GM12878 (cell line): ENCODE data around the gene PLXNB2.

Source experiments
- CREM ChIP-seq: IDR thresholded peaks from 2 replicates; pipeline ENCODE4 v1.6.1; 2014; ENCODE audit warnings: antibody characterized with exemption, low read depth
- KAT2A ChIP-seq: conservative IDR thresholded peaks from 2 replicates; pipeline ENCODE4 v1.6.1; 2011; ENCODE audit warnings: low read depth, low read length; ENCODE audit not compliant: control insufficient read depth
- MAX ChIP-seq: IDR thresholded peaks from 2 replicates; pipeline ENCODE4 v1.6.1; 2012; ENCODE audit warnings: low read depth, low read length, improper control_type of control experiment
- MEF2A ChIP-seq: IDR thresholded peaks from 2 replicates; pipeline ENCODE4 v1.6.1; 2011; ENCODE audit warnings: low read depth, mild to moderate bottlenecking, low read length, moderate library complexity; ENCODE audit not compliant: insufficient read depth
- POLR2A ChIP-seq: IDR thresholded peaks from 2 replicates; pipeline ENCODE4 v1.6.1; 2011; ENCODE audit warnings: low read depth, mild to moderate bottlenecking, low read length
- POLR2AphosphoS5 ChIP-seq: IDR thresholded peaks from 2 replicates; pipeline ENCODE4 v1.6.1; 2011; ENCODE audit warnings: mild to moderate bottlenecking, low read length, inconsistent platforms
- RAD21 ChIP-seq: IDR thresholded peaks from 2 replicates; pipeline ENCODE4 v1.6.1; 2011; ENCODE audit warnings: mild to moderate bottlenecking, low read depth, low read length, moderate library complexity; ENCODE audit not compliant: insufficient read depth
- RCOR1 ChIP-seq: conservative IDR thresholded peaks from 2 replicates; pipeline ENCODE4 v1.6.1; 2012; ENCODE audit warnings: low read depth, low read length, improper control_type of control experiment
- TBL1XR1 ChIP-seq: IDR thresholded peaks from 2 replicates; pipeline ENCODE4 v1.6.1; 2012; ENCODE audit warnings: low read depth, low read length, improper control_type of control experiment
- USF1 ChIP-seq: IDR thresholded peaks from 2 replicates; pipeline ENCODE4 v1.6.1; 2011; ENCODE audit warnings: borderline replicate concordance, low read depth, mild to moderate bottlenecking, moderate library complexity, mixed read lengths, low read length; ENCODE audit not compliant: insufficient read depth; ENCODE audit errors: extremely low read length
- TF ChIP-seq, protein P1 (sequence below), 3 experiments: IDR thresholded peaks in 2 of 3; conservative IDR thresholded peaks in 1 of 3; 2 replicates each; pipeline ENCODE4 v1.5.1; 2011; ENCODE audit warnings: low read depth in 3 of 3, low read length in 3 of 3, mild to moderate bottlenecking in 3 of 3, control low read depth in 2 of 3, moderate library complexity in 2 of 3, inconsistent platforms in 1 of 3, mixed read lengths in 1 of 3; ENCODE audit not compliant: control insufficient read depth in 2 of 3, insufficient read depth in 1 of 3; ENCODE audit errors: extremely low read depth in 1 of 3

GRCh38 chr22:50329236-50329635, 21.8 kb upstream of the PLXNB2 start:
- TF ChIP-seq USF1, result no peak
- TF ChIP-seq RAD21, result no peak
- TF ChIP-seq POLR2AphosphoS5, result no peak
- TF ChIP-seq, protein P1, sequence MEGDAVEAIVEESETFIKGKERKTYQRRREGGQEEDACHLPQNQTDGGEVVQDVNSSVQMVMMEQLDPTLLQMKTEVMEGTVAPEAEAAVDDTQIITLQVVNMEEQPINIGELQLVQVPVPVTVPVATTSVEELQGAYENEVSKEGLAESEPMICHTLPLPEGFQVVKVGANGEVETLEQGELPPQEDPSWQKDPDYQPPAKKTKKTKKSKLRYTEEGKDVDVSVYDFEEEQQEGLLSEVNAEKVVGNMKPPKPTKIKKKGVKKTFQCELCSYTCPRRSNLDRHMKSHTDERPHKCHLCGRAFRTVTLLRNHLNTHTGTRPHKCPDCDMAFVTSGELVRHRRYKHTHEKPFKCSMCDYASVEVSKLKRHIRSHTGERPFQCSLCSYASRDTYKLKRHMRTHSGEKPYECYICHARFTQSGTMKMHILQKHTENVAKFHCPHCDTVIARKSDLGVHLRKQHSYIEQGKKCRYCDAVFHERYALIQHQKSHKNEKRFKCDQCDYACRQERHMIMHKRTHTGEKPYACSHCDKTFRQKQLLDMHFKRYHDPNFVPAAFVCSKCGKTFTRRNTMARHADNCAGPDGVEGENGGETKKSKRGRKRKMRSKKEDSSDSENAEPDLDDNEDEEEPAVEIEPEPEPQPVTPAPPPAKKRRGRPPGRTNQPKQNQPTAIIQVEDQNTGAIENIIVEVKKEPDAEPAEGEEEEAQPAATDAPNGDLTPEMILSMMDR (IDR thresholded peaks at IDR 0.05 in 2 of 3, conservative IDR thresholded peaks at IDR 0.05 in 1 of 3; ENCODE audit: control insufficient read depth in 2 of 3, extremely low read depth in 1 of 3, insufficient read depth in 1 of 3, low read depth in 3 of 3, low read length in 3 of 3), result no peak
- no peak for TF ChIP-seq KAT2A
- TF ChIP-seq MAX, result no peak
- no peak for TF ChIP-seq MEF2A
- no peak for TF ChIP-seq RCOR1
- no peak for TF ChIP-seq TBL1XR1
- no peak for TF ChIP-seq POLR2A
- no peak for TF ChIP-seq CREM
